Peyer's patch (tissue), 4 donors: ENCODE results near the gene KCNMB3.
"Not testable (repeated sequence)": the region's sequence is repeated elsewhere in the genome, so short reads cannot be mapped to it uniquely, and the experiment has no call there.

Experiments
- CTCF ChIP-seq, 6 experiments: fragments of 450-650 bp in 4 of 6; fragments of 200-600 bp in 2 of 6; sonication (generic) in 1 of 6; IDR thresholded peaks; one replicate each; pipeline ENCODE4 v1.5.1; 2017 to 2019; ENCODE audit warnings: antibody characterized with exemption in 6 of 6, mild to moderate bottlenecking in 3 of 6, moderate library complexity in 1 of 6
- POLR2A ChIP-seq, 2 donors: fragments of 450-650 bp; IDR thresholded peaks; one replicate each; pipeline ENCODE4 v1.5.1; 2017; ENCODE audit warnings: antibody characterized with exemption in 2 of 2, mild to moderate bottlenecking in 2 of 2, moderate library complexity in 2 of 2

GRCh38 chr3:179240299-179240698 is 10.6 kb downstream of the KCNMB3 start:
- not testable (repeated sequence) for TF ChIP-seq POLR2A, CTCF (IDR thresholded peaks at IDR 0.05)
